ENCODE data around the gene FZD10.

Gene FZD10

DNA sequence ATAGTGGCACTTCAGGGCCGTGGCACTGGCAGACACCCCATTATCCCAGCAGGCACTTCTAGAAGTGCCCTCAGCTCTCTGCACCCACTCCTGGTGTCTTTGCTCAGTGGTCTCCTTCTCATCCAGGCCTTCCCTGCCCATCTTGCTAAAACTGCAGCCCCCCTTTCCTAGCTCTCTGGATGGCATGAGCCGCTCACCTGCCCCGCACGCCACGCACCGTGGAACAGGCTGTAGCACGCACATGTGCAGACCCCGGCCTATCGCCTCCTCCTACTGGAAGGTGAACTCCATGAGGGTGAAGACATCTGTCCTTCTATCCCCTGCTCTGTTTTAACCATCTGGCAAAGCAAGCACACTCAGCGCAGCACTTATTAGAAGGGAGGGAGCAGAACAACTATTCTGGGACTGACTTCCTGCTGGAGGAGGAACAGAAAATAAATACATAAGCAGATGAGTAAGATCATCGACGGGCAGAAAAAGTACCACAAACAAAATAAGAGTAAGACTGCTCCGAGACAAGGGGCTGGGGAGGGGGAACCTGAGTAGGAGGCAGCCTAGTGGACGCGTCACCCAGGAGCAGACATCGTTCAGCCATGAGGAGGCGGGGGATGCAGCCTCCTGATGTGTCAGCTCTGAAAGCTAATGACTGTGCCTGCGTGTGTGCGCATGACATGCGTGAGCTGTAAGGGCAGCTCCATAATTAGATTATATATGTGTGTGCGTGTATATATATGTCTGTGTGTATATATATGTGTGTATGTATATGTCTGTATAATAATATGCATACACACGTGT, 7.8 kb upstream of the FZD10 start:
- no peak for DNase-seq (ENCODE audit: low spot score)

GRCh38 chr12:130155416-130156073, 6.7 kb upstream of the FZD10 start:
- no peak for DNase-seq (ENCODE audit: low spot score)

GRCh38 chr12:130156652-130157275, 5.5 kb upstream of the FZD10 start:
- no peak for DNase-seq (ENCODE audit: low spot score)

DNA sequence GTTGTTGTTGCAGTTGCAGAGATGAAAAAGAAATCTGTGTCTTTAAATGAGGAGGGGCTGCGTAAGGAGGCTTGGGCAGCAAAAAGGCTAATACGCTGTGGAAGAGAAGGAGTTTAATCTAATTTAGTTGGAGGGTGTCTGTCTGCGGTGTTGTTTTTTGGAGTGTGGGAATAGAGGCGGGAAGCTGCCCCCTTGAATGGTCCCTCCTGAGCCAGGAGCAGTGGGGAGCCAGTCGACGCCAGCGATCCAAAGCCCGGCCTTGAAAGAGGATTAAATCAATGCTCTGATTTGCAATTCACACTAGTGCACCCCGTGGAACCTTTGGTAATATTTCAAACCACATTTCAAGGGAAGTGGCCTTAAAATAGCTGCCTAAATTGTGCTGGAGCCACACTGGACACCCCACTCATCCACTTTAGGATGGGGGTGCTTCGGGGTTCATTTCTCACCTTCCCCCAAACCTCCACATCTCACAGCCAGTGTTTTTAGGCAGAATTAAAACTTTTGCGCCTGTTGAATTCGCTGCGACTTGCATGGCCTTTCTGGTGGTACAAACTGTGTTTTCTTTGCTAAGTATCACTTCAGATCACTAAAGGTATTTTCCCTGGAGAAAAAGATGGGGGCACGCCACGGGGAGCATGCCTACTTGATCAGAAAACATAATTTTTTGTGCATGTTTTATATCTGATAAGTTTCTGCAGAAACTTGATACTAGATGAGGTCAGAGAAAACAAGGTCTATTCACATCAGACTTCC, 4.1 kb upstream of the FZD10 start:
- no peak for DNase-seq (ENCODE audit: low spot score)

DNA sequence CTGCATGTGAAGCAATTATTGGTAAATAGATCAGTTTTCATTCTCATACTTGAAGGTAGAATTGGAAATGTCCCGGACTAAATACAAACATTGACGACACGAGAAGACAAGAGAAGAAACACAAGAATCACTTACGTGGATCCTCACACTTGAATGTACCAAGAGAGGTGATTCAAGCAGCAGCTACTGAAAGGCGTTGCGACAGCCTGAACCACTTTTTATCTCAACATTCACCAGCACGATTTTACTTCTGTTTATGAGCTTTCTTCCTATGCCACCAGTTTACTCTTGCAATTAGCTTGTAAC, 3.6 kb upstream of the FZD10 start:
- DNase-seq (ENCODE audit: low spot score) = no peak

DNA sequence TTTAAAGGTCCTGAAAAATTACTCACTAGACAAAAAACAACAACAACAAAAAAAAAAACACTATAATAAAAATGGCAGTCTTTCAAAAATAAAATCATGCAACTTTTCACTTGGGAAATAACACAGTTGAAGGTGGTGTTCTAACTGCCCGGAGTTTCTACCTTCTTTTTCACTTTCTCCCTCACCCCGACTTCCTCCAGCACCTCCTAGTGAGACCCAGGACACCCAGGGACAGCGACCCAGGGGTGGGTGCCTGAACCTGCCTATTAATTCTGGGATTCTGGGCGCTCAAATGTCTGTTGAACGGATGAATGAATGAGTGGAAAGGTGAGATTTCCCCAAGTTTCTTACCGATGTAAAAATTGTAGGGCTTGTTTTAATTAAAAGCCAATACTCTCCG, 2.0 kb upstream of the FZD10 start:
- no peak for DNase-seq (ENCODE audit: low spot score)

DNA sequence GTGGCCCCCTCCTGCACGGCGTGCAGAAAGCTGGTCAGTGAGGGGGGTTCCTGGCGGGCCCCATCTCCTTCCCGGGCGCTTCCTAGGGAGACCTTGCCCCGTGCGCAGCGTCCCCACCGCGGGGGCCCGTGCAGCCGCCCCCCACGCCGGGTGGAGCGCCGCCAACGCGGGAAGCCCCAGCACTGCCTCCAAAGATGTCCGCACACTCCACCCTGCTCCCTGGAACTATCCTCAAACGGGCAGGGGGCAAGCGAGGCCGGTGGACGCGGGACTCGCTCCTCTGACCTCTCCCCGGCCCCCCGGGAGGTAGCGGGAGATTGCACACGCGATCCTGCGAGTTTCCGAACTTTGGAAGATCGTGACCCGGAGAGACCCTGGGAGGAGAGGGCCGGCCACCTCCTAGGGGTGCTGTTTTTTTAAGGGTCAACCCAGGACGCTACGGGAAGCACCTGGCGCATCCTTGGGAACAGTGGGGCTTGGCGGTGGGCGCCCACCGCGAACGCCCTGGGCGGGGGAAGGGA, 1.5 kb upstream of the FZD10 start:
- no peak for DNase-seq (ENCODE audit: low spot score)

- DNase-seq (ENCODE audit: low spot score) = no peak
Measured at GRCh38 chr12:130161261-130162243, 712 bp upstream of the FZD10 start.

GRCh38 chr12:130162745-130163460, 639 bp downstream of the FZD10 start:
- DNase-seq (ENCODE audit: low spot score) = no peak

DNA sequence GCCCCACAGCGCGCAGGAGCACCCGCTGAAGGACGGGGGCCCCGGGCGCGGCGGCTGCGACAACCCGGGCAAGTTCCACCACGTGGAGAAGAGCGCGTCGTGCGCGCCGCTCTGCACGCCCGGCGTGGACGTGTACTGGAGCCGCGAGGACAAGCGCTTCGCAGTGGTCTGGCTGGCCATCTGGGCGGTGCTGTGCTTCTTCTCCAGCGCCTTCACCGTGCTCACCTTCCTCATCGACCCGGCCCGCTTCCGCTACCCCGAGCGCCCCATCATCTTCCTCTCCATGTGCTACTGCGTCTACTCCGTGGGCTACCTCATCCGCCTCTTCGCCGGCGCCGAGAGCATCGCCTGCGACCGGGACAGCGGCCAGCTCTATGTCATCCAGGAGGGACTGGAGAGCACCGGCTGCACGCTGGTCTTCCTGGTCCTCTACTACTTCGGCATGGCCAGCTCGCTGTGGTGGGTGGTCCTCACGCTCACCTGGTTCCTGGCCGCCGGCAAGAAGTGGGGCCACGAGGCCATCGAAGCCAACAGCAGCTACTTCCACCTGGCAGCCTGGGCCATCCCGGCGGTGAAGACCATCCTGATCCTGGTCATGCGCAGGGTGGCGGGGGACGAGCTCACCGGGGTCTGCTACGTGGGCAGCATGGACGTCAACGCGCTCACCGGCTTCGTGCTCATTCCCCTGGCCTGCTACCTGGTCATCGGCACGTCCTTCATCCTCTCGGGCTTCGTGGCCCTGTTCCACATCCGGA, 1.4 kb downstream of the FZD10 start:
- DNase-seq (ENCODE audit: low spot score) = no peak

GRCh38 chr12:130164216-130164542, 1.9 kb downstream of the FZD10 start:
- no peak for DNase-seq (ENCODE audit: low spot score)

DNA sequence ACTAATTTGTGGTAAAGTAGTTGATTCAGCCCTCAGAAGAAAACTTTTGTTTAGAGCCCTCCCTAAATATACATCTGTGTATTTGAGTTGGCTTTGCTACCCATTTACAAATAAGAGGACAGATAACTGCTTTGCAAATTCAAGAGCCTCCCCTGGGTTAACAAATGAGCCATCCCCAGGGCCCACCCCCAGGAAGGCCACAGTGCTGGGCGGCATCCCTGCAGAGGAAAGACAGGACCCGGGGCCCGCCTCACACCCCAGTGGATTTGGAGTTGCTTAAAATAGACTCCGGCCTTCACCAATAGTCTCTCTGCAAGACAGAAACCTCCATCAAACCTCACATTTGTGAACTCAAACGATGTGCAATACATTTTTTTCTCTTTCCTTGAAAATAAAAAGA, 2.7 kb downstream of the FZD10 start:
- DNase-seq (ENCODE audit: low spot score) = no peak

DNA sequence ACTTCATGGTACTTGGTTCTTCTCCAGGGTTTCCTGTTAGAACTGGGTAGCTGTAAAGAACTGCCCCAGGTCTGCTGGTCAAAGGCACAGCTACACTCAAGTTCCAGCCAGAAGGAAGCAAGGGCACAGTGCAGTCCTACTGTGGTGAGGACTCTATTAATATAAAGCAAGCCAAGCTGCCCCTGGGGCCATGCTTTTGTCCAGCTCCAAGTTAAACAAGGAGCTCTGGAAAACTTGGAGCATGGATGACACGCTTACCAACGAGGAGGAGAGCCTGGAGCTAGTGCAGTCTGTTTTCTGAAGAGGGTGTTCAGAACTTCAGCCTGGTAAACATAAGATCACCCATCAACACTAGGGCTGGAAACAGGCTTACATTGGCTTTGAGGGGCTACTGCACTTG, 4.0 kb downstream of the FZD10 start:
- DNase-seq (ENCODE audit: low spot score) = no peak

DNA sequence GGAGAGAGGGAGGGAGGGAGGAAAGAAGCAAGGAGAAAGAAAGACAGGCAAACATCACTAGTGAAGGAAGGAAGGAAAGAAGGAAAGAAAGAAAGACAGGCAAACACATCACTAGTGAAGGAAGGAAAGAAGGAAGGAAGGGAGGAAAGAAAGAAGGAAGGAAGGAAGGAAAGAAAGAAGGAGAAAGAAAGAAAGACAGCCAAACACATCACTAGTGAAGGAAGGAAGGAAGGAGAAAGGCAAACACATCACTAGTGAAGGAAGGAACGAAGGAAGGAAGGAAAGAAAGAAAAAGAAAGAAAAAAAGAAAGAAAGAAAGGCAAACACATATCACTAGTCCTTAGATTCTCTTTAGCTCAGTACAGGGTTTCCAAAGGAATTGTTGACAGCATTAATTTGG, 5.3 kb downstream of the FZD10 start:
- DNase-seq (ENCODE audit: low spot score) = no peak

GRCh38 chr12:130169256-130169655, 7.0 kb downstream of the FZD10 start:
- DNase-seq (ENCODE audit: low spot score) = no peak

- DNase-seq (ENCODE audit: low spot score) = no peak
Measured at GRCh38 chr12:130169924-130170323, 7.7 kb downstream of the FZD10 start.

- no peak for DNase-seq (ENCODE audit: low spot score)
Measured at GRCh38 chr12:130170611-130171010, 8.3 kb downstream of the FZD10 start.

- no peak for DNase-seq (ENCODE audit: low spot score)
Measured at GRCh38 chr12:130177635-130178242, 15.5 kb downstream of the FZD10 start.

- DNase-seq (ENCODE audit: low spot score) = no peak
Measured at GRCh38 chr12:130178282-130178681, 16.0 kb downstream of the FZD10 start.

- DNase-seq (ENCODE audit: low spot score) = no peak
Measured at GRCh38 chr12:130179191-130179590, 16.9 kb downstream of the FZD10 start.
